ENCODE data around the gene VPS4A.
"Not testable (repeated sequence)": the region's sequence is repeated elsewhere in the genome, so short reads cannot be mapped to it uniquely, and the experiment has no call there.

- TF ChIP-seq POLR2A (IDR thresholded peaks at IDR 0.05; ENCODE audit: low read length); GATA1 (IDR thresholded peaks at IDR 0.05; ENCODE audit: low read depth, low read length): not testable (repeated sequence)
Measured at GRCh38 chr16:69291657-69292056, 19.5 kb upstream of the VPS4A start.
